K562 (cell line): ENCODE results near the gene THADA. TPM values are rescaled to one million over a fixed set of nuclear protein-coding genes. Genes with fewer than 3 reads are reported as not detected.

Experiments used
- DACH1 ChIP-seq: fragments of 450-650 bp; IDR thresholded peaks from 2 replicates; pipeline ENCODE4 v1.6.1; 2018; ENCODE audit not compliant: partially characterized antibody
- ETV5 ChIP-seq: sonication (generic); formaldehyde crosslinking; IDR thresholded peaks from 2 replicates; pipeline ENCODE4 v1.4.0; 2020; ENCODE audit warnings: low read depth, mild to moderate bottlenecking, missing genetic modification reagents
- GTF2E2 ChIP-seq: fragments of 200-800 bp; sonication (Bioruptor generic); IDR thresholded peaks from 2 replicates; pipeline ENCODE4 v1.6.1; 2016; ENCODE audit warnings: missing genetic modification characterization, missing compliant biosample characterization
- KLF16 ChIP-seq: IDR thresholded peaks from 2 replicates; pipeline ENCODE4 v1.6.1; 2016; ENCODE audit warnings: antibody characterized with exemption
- PCBP2 ChIP-seq: fragments of 200-400 bp; formaldehyde crosslinking; IDR thresholded peaks from 2 replicates; pipeline ENCODE4 v1.6.1; 2018; ENCODE audit warnings: low read length, low read depth, mild to moderate bottlenecking, moderate library complexity; ENCODE audit not compliant: poor library complexity, severe bottlenecking
- PHB2 ChIP-seq: fragments of 450-650 bp; IDR thresholded peaks from 2 replicates; pipeline ENCODE4 v1.6.1; 2017; ENCODE audit warnings: low read depth
- POLR2AphosphoS2 ChIP-seq: IDR thresholded peaks from 2 replicates; pipeline ENCODE4 v1.6.1; 2012; ENCODE audit warnings: low read length, improper control_type of control experiment
- SIX5 ChIP-seq, 2 experiments: IDR thresholded peaks; 2 replicates each; pipeline ENCODE4 v1.6.1; 2011; ENCODE audit warnings: low read length in 2 of 2, borderline replicate concordance in 1 of 2, low read depth in 1 of 2, mild to moderate bottlenecking in 1 of 2, moderate library complexity in 1 of 2; ENCODE audit not compliant: insufficient read depth in 1 of 2
- polyA plus RNA-seq, 8 experiments: library from polyadenylated mRNA; depleted of rRNA in 4 of 8; stranded (reverse) in 5 of 8; unstranded in 3 of 8; fragments of >200 nt; fragmentation: Nextera tagmentation in 2 of 8; fragmentation: Illumina TruSeq in 1 of 8; extraction: Ambion mirVana in 2 of 8; extraction: Trizol in 1 of 8; gene quantifications; 2 replicates each; pipeline versions ENCODE4 v1.2.1 to v1.2.3, GENCODE V29; 2011 to 2014; ENCODE audit warnings: inconsistent platforms in 1 of 8, missing spikeins in 1 of 8
- total RNA-seq, 7 experiments: library from RNA; depleted of rRNA in 6 of 7; stranded (reverse); fragments of >200 nt in 6 of 7; fragmentation: Illumina TruSeq in 2 of 7; extraction: Trizol in 2 of 7; gene quantifications; 2 replicates each; pipeline versions ENCODE4 v1.2.1 to v1.2.3, GENCODE V29; 2011 to 2021; ENCODE audit warnings: low replicate concordance in 1 of 7

THADA gene
- total and polyA plus RNA-seq, 9 of the 15 experiments (the other 6 are each of a cell fraction or from before 2014, with no cell fraction given) = 17.8 to 34.7 (median 31.9) TPM

- TF ChIP-seq SIX5 (IDR thresholded peaks at IDR 0.05; ENCODE audit: borderline replicate concordance in 1 of 2, insufficient read depth in 1 of 2, low read depth in 1 of 2, low read length in 2 of 2) (no peak), POLR2AphosphoS2 (no peak), GTF2E2 (peak; percentile 60; the same call in 1 of the 2 replicates), PHB2 (no peak), ETV5 (0 out of 2 replicates have a peak, but pooled peaks have one; percentile 6), PCBP2 (no peak), KLF16 (no peak), DACH1 (peak; percentile 45)
Observed at GRCh38 chr2:43293744-43294695, 301.8 kb downstream of the THADA start (continued).
